SK-N-SH treated with all-trans-retinoic acid at 6 μM for 48 hours (cell line): Measurements from ENCODE around the gene IL17RA.

Experiments
- ARNTL ChIP-seq: fragments of 450-650 bp; formaldehyde crosslinking; IDR thresholded peaks from 2 replicates; pipeline ENCODE4 v1.5.0; 2020; ENCODE audit warnings: low read depth, mild to moderate bottlenecking, moderate library complexity, borderline replicate concordance
- CREB5 ChIP-seq: fragments of 250-450 bp; sonication (Bioruptor Pico); IDR thresholded peaks from 2 replicates; pipeline ENCODE4 v1.5.1; 2020; ENCODE audit warnings: low read depth, mild to moderate bottlenecking, moderate library complexity
- CSRNP3 ChIP-seq: fragments of 250-450 bp; sonication (Bioruptor Pico); IDR thresholded peaks from 2 replicates; pipeline ENCODE4 v1.5.1; 2021; ENCODE audit warnings: mild to moderate bottlenecking, moderate library complexity
- OSR1 ChIP-seq: fragments of 250-450 bp; sonication (Bioruptor Pico); IDR thresholded peaks from 2 replicates; pipeline ENCODE4 v1.8.0; 2022; ENCODE audit warnings: moderate library complexity, mild to moderate bottlenecking, inconsistent platforms
- PATZ1 ChIP-seq: fragments of 250-450 bp; sonication (Bioruptor Pico); IDR thresholded peaks from 2 replicates; pipeline ENCODE4 v1.8.0; 2020; ENCODE audit warnings: mild to moderate bottlenecking, moderate library complexity, borderline replicate concordance
- POU6F1 ChIP-seq: fragments of 250-450 bp; sonication (Bioruptor Pico); IDR thresholded peaks from 2 replicates; pipeline ENCODE4 v1.8.0; 2021; ENCODE audit warnings: low read depth, mild to moderate bottlenecking, moderate library complexity, borderline replicate concordance
- PPARA ChIP-seq: fragments of 250-450 bp; sonication (Bioruptor Pico); IDR thresholded peaks from 2 replicates; pipeline ENCODE4 v1.5.0; 2020; ENCODE audit warnings: mild to moderate bottlenecking, borderline replicate concordance
- RARB ChIP-seq: fragments of 250-450 bp; sonication (Bioruptor Pico); IDR thresholded peaks from 2 replicates; pipeline ENCODE4 v1.8.0; 2021; ENCODE audit warnings: mild to moderate bottlenecking, moderate library complexity
- TOX ChIP-seq: fragments of 250-450 bp; sonication (Bioruptor Pico); IDR thresholded peaks from 2 replicates; pipeline ENCODE4 v1.8.0; 2021; ENCODE audit warnings: mild to moderate bottlenecking, moderate library complexity, borderline replicate concordance
- TSHZ2 ChIP-seq: fragments of 250-450 bp; sonication (Bioruptor Pico); IDR thresholded peaks from 2 replicates; pipeline ENCODE4 v1.5.0; 2020; ENCODE audit warnings: mild to moderate bottlenecking, moderate library complexity
- ZFP3 ChIP-seq: fragments of 250-450 bp; sonication (Bioruptor Pico); IDR thresholded peaks from 2 replicates; pipeline ENCODE4 v1.5.0; 2020; ENCODE audit warnings: mild to moderate bottlenecking, moderate library complexity
- ZNF565 ChIP-seq: fragments of 450-650 bp; formaldehyde crosslinking; conservative IDR thresholded peaks from 2 replicates; pipeline ENCODE4 v1.5.0; 2020; ENCODE audit warnings: low read depth, mild to moderate bottlenecking, moderate library complexity
- ZNF70 ChIP-seq: fragments of 450-650 bp; formaldehyde crosslinking; IDR thresholded peaks from 2 replicates; pipeline ENCODE4 v1.5.0; 2020; ENCODE audit warnings: mild to moderate bottlenecking, moderate library complexity
- ZNF8 ChIP-seq: fragments of 450-650 bp; formaldehyde crosslinking; IDR thresholded peaks from 2 replicates; pipeline ENCODE4 v1.5.0; 2020; ENCODE audit warnings: mild to moderate bottlenecking, moderate library complexity

GRCh38 chr22:17086296-17086695 is 1.5 kb downstream of the IL17RA start:
- TF ChIP-seq CREB5 (CRISPR knock-in tag), result no peak
- no peak for TF ChIP-seq PATZ1 (CRISPR knock-in tag)
- no peak for TF ChIP-seq OSR1 (CRISPR knock-in tag)
- no peak for TF ChIP-seq ZFP3 (CRISPR knock-in tag)
- no peak for TF ChIP-seq TOX (CRISPR knock-in tag)
- TF ChIP-seq CSRNP3 (CRISPR knock-in tag), result no peak
- no peak for TF ChIP-seq ZNF565 (CRISPR knock-in tag)
- TF ChIP-seq TSHZ2 (CRISPR knock-in tag), result no peak
- TF ChIP-seq ZNF70 (CRISPR knock-in tag), result no peak
- TF ChIP-seq PPARA (CRISPR knock-in tag), result no peak
- TF ChIP-seq ZNF8, result no peak
- TF ChIP-seq POU6F1, result no peak
- TF ChIP-seq RARB (CRISPR knock-in tag), result no peak
- no peak for TF ChIP-seq ARNTL
